HFF-Myc (cell line): ENCODE measurements around the gene FAM174B.
"Not testable (repeated sequence)": the region's sequence is repeated elsewhere in the genome, so short reads cannot be mapped to it uniquely, and the experiment has no call there.

Experiments
- DNase-seq: peaks from one replicate; pipeline ENCODE4 v3.0.0-alpha.2; 2011; ENCODE audit warnings: low read depth; ENCODE audit errors: extremely low read depth
- H3K4me3 ChIP-seq: replicated peaks from 2 replicates; pipeline ENCODE4 v1.5.1; 2011; ENCODE audit warnings: low read depth, mild to moderate bottlenecking, control low read depth, low read length
- CTCF ChIP-seq: IDR thresholded peaks from 2 replicates; pipeline ENCODE4 v1.5.1; 2012; ENCODE audit warnings: mild to moderate bottlenecking, low read depth, low read length, control low read depth; ENCODE audit errors: missing control alignments

The FAM174B gene

GRCh38 chr15:92610101-92610520, 45.5 kb downstream of the FAM174B start:
- H3K4me3 ChIP-seq = no peak overlapping the region
- no peak for DNase-seq
- no peak for TF ChIP-seq CTCF

GRCh38 chr15:92608866-92609700, 46.5 kb downstream of the FAM174B start:
- no peak for DNase-seq
- H3K4me3 ChIP-seq = no peak overlapping the region
- TF ChIP-seq CTCF = no peak

- H3K4me3 ChIP-seq = not testable (repeated sequence)
Measured at GRCh38 chr15:92606836-92607150, 48.8 kb downstream of the FAM174B start.

DNA sequence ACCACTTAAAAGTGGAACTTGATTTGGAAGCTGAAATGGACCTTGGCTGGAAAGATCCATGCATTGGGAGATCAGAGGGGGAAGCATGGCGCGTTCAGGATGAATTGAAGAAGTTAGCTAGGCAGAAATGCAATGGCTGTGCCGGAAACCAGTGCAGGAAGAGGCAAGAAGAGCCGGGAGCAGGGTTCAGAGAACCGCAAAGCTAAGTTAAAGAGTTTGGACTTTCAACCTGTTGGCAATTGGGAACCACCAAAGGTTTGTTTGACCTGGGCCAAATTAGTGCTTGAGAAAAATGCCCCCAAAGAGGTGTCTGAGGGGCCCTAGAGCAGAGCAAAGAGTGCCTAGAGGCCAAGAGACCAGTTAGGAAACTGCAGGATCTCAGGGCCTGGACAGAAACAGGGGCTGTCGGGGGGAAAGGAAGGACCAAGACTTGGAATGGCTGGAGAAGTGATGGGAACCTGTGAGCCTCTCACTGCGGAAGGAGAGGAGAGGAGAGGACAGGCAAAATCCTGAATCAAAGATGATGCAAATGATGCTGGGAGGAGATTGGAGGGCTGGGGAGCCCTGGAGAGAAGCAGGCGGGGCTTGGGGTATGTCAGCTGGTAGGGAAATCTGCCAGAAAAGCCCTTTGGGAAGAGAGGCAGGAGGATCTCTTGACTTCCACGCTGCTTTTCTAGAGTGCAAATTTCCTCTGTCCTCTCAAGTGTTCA, 49.3 kb downstream of the FAM174B start:
- TF ChIP-seq CTCF = no peak
- no peak overlapping the region for H3K4me3 ChIP-seq
- DNase-seq = no peak

More at GRCh38 chr15:92606836-92607150, 48.8 kb downstream of the FAM174B start:
- DNase-seq = not testable (repeated sequence)

DNA sequence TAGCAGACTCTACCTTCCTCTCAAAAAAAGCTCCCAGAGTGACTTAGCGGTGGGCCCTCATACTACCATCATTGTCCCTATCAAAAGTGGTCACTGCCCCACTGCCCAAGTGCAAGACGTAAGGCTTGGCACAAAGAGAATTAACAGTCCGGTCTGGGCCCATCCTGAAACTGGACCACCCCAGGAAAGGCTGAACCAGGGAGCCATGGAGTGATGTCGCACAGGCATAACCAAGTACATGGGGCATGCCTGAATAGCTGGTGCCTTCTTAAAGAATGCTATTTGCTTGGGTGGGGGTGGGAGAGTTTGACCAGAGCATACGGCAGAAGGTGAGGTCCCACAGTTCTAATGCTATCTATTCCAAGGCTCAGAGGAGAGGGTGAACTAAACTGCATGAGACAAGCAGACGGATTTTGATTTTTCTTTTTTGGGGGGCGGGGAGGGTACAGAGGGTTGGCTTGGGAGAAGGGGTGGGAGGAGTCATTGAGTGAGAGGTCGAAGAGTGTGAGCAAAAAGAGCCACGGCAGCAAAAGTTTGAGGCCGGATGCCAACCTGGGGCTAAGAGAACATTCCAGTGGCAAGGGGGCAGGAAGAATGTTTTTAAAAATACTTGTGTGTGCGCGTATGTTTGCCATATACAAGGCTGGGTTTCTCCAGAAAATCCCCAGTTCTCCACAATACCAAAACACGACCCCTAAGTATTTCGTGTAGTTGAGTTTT, 50.2 kb downstream of the FAM174B start:
- no peak for TF ChIP-seq CTCF
- no peak overlapping the region for H3K4me3 ChIP-seq
- no peak for DNase-seq

DNA sequence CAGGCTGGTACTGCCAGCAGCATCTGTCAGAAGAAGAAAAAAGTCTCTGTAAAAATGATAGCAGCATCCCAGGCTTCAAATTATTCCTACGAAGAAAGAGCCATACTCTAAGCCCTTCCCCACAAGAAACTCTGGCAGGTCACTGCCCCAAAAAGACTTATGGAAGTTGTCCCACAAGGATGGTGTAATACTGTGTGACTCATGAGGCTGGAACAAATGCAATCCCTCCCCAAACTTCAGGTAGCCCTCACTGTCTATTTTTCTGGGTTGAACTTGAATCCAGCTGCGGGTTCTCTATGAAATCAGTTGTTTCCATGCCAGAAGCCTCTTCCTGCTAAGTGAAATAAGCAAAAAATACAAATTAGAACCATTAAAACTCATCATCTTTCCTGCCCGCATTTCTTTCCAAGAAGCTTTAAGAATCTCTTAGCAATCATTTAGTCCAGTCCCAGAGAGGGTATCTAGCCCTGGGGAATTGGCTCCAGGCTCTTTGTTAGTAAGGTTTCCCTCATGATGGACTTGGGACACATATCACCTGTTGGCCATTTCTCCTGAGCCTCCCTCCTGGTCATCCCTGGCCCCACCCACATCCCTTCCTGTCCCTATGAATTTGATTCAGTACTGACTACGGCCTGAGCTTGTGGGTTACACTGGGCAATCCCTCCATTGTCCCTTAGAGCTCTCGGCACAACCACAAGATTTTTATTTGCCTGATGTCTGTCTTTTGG, 51.7 kb downstream of the FAM174B start:
- no peak for DNase-seq
- H3K4me3 ChIP-seq = no peak overlapping the region
- TF ChIP-seq CTCF = no peak
